Activated CD4-positive, alpha-beta T cell treated with anti-CD3 and anti-CD28 coated beads for 4 hours (primary cell): ENCODE data around the gene ST6GALNAC2.
"Not testable (repeated sequence)": the region's sequence is repeated elsewhere in the genome, so short reads cannot be mapped to it uniquely, and the experiment has no call there.

Source experiments
- DNase-seq, 2 donors: peaks; one replicate each; pipeline ENCODE4 v3.0.0-alpha.2; 2020

Gene ST6GALNAC2

DNA sequence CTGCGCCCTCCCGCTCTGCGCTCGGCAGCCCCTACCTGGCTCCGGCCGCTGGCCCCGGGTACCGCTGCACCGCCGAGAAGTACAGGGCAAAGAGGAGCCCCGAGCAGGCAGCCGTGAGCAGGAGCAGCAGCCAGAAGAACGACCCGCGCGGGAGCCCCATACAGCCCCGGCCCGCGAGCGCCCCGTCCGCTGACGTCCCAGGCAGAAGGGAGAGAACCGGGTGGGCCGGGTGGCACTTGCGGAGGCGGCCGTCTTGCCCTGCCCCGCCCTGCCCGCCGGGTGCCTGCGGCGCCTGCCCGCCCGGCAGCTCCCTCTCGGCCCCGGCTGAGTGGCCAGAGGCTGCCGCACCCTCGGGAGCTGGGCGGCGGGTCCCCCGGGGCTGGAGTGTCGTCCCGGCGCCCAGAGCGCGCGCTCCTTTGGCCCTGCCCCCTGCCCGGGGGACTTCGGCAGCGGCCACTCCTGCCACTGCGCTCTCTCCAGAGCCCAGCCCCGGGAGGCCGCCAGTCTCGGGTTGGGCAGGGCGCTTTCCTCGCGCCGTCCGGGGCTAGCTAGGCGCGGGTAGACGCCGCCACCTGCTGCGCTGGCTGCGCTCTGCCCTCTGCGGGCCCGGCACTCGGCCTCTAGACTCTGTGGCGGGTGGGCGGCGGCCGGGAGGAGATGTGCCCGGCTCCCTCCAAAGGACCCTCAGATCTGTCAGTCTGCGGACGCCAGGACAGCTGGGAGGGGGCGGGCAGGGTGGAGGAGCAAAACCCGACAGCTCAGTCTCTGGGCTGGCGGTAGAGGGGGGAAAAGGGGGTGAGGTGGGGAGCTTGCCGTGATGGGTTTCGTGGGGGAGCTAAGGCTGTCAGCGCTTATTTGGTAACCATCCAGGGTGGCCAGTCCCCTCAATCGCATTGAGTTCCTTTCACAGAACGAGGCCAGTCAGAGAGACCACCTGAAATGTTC is at the start of gene ST6GALNAC2:
Gene ST6GALNAC2, minus strand, starts transcription at position 212 of the 945 bp plus-strand sequence. Its CDS starts 52 bp downstream, at position 160.
- DNase-seq = peak in 1 of 2 donors; percentile 31

DNA sequence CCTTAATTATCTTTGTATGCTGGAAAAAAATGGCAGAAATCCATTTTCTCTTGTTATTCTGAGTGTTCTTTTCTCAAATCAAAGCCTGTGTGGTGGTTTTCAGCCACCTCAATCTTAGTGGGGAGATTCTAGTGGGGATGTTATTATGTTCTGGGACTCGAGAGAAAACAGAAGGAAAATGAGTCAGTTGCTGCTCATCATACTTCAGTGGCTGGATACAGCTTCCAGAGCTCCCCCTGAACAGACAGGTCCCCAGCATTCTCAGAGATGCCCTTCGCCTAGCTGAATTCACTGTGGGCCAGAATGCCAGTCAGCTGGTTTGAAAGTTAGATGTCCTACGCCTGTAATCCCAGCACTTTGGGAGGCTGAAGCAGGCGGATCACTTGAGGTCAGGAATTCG is 49.4 kb upstream of the ST6GALNAC2 start:
- no peak for DNase-seq

DNA sequence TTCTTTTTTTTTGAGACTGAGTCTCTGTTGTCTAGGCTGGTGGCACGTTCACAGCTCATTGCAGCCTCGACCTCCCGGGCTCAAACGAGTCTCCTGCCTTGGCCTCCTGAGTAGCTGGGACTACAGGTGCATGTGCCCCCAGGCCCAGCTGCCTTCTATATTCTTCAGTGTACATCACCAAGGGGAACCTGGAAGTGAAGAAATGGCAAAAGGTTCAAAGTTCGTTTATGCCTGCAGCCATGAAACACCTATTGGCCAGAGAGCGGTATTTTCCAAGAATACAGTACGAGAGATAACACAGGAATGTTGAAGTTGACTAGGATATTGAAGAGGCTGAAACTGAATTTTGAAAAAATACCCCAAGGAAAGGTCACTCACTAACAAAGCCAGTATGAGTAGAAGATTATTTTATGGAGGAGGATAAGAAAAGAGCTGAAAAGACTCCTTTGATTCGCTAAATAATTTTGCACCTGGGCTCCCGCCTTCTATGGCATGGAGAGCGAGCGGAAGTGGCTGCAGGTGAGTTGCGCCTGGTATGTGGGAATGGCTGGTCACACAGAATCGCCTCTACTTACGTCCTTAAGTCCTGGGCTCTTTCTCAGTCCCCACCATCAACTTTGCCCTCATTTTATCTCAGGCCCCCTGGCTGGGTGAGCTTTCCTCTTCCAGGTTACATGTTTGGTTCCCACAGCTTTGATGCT is 48.1 kb upstream of the ST6GALNAC2 start:
- DNase-seq = no peak

GRCh38 chr17:76631821-76632565 is 46.3 kb upstream of the ST6GALNAC2 start:
- DNase-seq = no peak

DNA sequence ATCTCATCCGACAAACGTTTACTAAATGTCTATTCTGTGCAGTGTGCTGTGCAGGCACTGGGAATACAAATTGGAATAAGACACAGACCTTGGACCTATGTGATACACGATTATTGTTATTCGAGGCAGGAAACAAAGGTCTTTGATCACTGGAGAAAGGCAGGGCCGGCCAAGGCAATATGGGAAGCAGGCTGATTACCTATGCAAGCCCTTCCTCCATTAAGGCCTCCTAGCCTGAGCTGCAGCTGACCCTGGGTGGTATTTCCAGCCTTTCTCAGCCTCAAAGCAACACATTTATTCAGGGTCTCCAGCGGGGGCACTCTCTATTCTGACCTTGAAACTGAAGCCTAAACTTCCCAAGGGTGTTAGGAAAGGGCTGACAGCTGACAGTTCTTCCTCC is 44.5 kb upstream of the ST6GALNAC2 start:
- no peak for DNase-seq

DNA sequence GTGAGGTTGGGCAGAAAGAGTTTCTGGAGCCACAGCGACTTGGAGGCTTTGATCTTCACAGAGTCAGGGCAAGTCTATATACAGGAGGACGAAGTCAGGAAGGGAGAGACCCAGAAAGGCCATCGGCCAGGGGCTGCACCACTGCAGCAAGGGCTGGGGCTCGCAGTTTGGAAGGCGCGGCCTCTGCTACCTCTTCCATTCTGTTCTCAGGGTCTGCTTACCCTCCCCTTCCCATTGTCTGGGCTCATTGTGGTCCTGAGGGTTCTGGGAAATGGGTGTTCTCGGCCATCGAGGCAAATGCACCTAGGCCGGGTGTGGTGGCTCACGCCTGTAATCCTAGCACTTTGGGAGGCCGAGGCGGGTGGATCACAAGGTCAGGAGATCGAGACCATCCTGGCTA is 41.9 kb upstream of the ST6GALNAC2 start:
- DNase-seq = no peak

DNA sequence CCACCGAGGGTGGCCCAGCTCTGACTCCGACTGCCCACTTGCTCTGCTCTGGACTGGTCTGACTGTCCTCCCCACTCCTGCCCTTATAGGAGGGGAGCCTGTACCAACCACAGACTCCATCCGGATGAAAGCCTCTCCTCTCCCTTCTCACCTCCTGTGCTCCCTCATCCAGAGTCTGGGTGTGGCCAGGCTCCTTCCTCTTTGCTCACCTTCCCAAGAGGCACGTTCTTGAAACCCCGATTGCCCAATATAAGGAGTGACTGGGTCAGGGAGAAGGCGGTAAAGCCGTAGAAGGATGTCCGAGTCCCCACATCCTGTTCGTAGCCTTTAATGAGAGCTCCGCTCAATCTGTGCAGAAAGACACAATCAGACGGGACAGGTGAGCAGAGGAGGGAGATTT is 40.8 kb upstream of the ST6GALNAC2 start:
- DNase-seq = no peak

DNA sequence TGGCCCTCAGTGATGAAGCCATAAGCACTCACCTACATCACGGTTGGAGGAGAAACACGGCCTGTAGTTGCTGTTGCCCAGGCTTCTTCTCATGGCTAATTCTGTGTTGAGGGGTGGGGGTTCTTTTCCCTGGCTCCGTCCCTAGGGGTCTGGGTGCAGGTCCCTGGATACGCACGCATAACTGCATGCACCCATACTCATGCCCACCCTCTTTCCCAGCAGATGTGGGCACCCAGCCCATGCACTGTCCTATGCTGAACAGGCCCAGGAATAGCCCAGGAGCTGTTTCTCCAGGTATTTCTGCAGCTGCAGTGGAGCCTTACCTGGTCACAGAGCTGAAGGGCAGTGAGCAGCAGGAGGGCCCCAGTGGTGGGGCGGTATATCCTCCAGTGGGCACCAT is 39.8 kb upstream of the ST6GALNAC2 start:
- DNase-seq = no peak

DNA sequence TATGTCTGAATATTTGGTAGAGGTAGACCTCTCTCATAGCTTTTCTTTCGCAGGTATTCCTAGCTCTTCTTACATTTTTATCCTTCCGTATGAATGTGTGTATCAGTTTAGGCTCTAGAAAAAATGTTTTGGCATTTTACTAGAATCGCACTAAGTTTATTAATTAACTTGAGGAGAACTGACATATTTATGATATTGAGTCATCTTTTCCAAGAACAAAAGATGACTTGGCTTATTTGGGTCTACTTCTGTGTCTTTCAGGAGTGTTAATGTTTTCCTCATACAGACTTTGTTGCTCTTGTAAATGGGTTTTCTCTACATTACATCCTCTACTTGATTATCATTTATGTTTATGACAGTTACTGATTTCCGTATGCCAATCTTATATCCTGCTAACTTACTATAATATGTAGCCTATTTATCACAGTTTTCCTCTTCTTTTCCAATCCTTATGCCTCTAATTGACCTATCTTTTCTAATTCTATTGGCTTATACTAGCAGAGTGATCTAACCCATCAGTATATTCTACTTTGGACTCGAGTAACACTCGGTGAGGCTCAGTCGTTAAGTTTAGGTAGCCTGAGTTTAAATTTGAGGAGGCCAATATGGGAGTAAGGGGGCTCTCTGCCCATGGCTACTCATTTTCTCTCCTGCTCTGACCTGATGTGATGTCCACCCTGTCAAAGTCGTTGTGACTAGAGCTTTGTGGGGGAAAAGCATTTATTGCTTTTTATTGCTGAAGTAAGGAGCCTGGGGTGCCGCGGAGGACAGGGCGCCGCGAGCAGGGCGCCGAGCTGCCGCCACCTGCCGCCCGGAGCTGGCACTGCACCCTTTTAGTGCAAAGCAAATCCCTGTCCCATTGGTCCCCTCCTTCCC is 37.8 kb upstream of the ST6GALNAC2 start:
- DNase-seq = peak; percentile 70 to 76

DNA sequence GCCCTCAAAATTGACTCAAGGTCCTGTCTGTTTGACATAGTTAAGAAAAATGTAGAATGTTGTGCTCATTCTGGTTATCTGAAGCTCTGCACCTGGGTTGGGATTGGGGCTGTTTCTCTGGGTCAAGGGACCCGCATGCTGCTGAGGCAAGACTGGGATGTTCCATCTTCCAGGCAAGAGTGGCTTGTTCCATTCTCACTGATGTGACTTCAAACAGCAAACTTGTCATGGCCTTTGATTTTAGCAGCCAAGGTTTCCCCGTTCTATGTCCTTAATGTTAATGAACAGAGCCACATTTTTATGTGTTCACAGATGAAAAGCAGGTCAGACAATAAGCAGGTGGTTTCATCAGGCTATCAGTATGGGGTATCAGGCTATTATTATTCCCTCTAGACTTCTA is 32.2 kb upstream of the ST6GALNAC2 start:
- DNase-seq = no peak

- DNase-seq = no peak
Measured at GRCh38 chr17:76614912-76615617, 29.4 kb upstream of the ST6GALNAC2 start.

DNA sequence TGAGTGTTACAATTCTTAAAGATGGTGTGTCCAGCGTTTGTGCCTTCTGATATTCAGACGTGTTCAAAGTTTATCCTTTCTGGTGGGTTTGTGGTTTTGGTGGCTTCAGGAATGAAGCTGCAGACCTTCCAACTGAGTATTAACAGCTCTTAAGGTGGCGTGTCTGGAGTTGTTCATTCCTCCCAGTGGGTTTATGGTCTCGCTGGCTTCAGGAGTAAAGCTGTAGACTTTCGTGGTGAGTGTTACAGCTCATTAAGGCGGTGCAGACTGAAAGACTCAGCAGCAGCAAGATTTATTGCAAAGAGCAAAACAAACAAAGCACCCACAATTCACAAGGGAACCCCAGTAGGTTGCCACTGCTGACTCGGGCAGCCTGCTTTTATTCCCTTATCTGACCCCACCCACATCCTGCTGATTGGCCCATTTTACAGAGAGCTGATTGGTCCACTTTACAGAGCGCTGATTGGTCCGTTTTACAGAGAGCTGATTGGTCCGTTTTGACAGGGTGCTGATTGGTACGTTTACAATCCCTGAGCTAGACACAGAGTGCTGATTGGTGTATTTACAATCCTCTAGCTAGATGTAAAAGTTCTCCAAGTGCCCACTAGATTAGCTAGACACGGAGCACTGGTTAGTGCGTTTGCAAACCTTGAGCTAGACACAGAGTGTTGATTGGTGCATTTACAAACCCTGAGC is 28.6 kb upstream of the ST6GALNAC2 start:
- not testable (repeated sequence) for DNase-seq

DNA sequence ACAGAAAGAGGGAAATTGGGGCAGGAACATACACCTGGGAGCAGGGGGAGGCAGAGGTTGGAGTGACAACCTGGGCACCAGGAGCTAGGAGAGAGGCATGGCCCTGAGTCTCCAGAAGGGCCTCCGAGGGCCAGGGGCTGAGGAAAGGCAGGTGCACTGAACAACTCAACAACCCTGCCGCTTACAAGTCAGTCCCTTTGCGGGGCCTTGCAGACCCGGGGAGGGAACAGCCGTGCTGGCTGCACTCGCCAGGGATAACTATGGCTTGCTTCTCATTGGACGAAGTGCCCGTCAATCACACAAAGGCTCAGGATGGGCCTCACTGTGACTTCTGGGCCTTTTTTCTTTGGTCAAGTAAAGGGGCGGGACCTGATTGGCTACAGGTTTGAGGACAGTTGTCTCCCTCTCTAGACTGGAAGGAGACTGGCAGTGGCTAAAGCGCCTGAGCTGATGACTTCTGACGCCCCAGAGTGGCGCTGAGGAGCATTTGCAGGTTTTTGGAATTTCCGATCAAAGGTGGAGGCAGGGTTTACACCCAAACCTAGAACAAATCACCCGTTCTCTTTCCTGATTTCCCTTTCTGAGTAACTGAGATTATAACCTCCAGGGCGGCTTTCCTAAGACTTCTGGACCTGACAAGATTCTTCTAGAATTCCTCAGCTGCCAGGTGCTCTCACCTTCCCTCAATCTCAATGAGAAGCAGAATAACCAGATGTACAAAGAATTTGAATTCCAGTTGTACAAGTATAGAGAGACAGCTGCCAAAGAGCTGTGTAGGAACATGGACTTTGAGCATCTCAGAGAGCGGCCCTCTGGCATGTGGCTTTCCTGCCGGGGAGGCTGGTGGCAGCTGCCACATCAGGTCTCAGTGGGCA is 27.6 kb upstream of the ST6GALNAC2 start:
- no peak for DNase-seq

DNA sequence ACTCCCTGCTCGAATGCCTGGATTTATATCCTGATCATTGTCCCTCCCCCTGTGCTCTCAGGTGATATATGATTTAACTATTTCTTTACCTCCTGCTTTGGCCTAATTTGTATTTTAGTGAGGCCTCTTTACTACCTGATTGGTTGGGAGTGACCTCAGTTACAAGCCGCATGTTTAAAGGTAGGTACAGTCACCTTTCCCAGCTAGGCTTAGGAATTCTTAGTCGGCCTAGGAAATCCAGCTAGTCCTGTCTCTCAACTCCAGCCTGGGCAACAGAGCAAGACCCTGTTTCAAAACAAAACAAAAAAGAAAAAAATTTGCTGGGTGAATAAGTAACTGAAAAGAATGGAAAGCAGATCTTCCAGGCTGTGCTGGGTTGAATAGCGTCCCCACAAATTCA is 26.8 kb upstream of the ST6GALNAC2 start:
- DNase-seq = no peak

GRCh38 chr17:76611758-76612157 is 26.1 kb upstream of the ST6GALNAC2 start:
- no peak for DNase-seq

DNA sequence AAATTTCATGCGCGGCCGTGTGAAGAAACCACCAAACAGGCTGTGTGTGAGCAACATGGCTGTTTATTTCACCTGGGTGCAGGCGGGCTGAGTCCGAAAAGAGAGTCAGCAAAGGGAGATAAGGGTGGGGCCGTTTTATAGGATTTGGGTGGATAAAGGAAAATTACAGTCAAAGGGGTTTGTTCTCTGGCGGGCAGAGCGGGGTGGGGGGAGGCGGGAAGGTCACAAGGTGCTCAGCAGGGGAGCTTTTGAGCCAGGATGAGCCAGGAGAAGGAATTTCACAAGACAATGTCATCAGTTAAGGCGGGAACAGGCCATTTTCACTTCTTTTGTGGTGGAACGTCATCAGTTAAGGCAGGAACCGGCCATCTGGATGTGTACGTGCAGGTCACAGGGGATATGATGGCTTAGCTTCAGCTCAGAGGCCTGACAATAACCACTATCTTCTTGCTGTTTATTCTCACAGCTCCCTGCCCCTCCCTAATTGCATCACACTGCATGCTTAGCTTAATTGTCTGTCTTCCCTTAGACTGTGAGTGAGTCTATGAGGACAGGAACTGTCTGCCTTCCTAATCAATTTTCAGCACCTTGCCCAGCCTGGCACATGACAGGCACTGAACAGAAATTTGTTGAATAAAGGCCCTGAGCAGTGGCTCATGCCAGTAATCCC is 25.6 kb upstream of the ST6GALNAC2 start:
- DNase-seq = not testable (repeated sequence)

DNA sequence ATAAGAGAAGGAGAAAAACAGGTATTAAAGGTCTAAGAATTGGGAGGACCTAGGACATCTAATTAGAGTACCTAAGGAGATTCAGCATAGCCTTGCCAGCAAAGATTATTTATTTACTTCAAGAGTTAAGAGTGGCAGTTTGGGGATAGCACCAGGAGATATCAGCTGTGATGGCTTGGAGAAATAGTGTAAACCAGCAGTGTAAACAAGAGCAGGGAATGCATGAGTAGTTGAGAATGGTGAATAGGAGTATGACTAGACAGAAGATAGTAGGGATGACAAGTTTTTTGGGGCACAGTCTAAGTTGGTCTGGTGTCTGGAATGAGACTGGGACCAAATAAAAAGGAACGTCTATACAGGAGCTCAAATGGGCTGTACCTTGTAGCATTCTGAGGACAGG is 21.0 kb upstream of the ST6GALNAC2 start:
- DNase-seq = not testable (repeated sequence)

- DNase-seq = no peak
Measured at GRCh38 chr17:76601065-76601464, 15.4 kb upstream of the ST6GALNAC2 start.
